NCI-H146 treated with DMSO at 0.1 percent for 48 hours (cell line): Measurements from ENCODE around the gene TKT.
"Not testable (repeated sequence)": the region's sequence is repeated elsewhere in the genome, so short reads cannot be mapped to it uniquely, and the experiment has no call there.

Experiments used
- DNase-seq: peaks from one replicate; lab custom pipeline; 2025; ENCODE audit not compliant: unreplicated experiment; lab: John Stamatoyannopoulos, UW

Gene TKT

GRCh38 chr3:53255775-53256703 is at the start of gene TKT:
Gene TKT (minus strand): TSS chr3:53256022. CDS start chr3:53255942, 80 bp downstream.
- peak; percentile 22 for DNase-seq

- DNase-seq: no peak
These were observed 48.1 kb upstream of the TKT start for GRCh38 chr3:53303957-53304356.

- no peak for DNase-seq
These were observed 47.7 kb upstream of the TKT start for GRCh38 chr3:53303549-53303948.

DNA sequence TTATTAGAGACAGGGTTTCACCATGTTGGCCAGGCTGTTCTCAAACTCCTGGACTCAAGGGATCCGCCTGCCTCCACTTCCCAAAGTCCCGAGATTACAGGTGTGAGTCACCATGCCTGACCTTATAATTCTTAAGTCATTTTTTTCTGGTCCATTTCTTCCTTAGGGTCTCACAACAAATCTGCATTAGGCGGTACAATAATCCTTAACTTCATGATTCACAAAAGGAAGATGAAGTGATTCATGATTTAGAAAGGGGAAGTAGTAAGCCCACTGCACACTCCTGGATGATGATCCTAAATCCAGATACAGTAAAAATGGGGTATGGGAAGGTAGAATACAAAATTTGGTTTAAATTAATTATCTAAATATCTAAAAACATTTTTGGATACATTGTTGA is 45.0 kb upstream of the TKT start:
- no peak for DNase-seq

- peak; percentile 4 for DNase-seq
These were observed 43.8 kb upstream of the TKT start for GRCh38 chr3:53299611-53300023.

- DNase-seq: no peak
These were observed 39.6 kb upstream of the TKT start for GRCh38 chr3:53295410-53295809.

GRCh38 chr3:53293867-53294266 is 38.0 kb upstream of the TKT start:
- DNase-seq: no peak

DNA sequence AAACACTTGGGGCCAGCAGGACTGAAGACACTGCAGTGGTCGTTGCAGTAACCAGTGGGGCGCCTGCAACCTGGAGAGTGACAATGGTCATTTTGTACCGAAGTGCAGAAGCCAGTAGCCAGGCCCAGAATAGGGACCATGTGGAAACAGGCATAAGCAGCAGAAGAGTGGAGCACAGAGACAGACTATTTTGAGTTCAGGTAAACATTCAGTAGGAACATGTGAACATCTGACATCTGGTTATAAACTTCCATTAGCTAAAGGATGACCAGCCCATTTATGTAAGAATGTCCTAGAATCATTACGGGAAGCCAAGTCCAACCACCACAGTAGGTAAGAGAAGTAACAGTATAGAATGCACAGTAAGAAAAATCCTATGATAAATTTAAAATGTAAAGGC is 32.4 kb upstream of the TKT start:
- DNase-seq: no peak

DNA sequence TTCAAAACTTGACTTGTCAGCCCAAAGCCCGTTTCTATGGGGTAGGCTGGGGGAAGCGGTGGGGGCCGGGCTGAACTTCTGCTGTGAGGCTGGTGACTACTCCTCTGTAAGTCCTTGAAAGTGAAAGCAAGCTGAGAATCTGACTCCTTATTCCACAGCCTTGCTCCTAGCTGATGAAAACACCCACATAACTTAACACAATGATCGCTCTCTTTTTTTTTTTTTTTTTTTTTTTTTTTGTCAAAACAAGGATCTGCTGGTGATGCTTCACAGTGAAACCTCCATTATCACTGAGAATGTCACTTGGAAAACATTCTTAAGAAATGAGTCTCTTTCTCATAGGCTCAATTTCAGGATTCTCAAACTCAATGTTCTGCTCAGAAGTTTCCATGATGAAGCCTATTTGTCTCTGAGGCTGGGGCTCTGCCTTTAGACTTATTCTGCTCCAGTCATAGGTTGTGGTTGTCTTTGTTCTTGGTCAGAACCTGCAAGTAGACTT is 31.4 kb upstream of the TKT start:
- no peak for DNase-seq

- no peak for DNase-seq
These were observed 30.9 kb upstream of the TKT start for GRCh38 chr3:53286727-53287126.

- DNase-seq: no peak
These were observed 26.8 kb upstream of the TKT start for GRCh38 chr3:53282581-53282980.

DNA sequence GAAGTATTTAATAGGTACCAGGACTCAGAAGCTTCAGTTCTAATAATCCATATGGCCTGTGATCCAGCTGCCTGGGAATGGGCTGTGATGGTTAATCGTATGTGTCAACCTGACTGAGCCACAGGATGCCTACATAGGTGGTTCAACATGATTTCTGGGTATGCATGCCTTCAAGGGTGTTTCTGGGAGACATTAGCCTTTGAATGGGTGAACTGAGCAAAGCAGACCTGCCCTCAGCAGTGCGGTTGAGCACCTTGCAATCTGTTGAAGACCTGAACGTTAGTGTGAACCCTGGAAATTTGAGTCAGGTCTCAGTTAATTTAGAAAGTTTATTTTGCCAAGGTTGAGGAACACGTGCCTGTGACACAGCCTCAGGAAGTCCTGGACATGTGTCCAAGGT is 22.8 kb upstream of the TKT start:
- no peak for DNase-seq

DNA sequence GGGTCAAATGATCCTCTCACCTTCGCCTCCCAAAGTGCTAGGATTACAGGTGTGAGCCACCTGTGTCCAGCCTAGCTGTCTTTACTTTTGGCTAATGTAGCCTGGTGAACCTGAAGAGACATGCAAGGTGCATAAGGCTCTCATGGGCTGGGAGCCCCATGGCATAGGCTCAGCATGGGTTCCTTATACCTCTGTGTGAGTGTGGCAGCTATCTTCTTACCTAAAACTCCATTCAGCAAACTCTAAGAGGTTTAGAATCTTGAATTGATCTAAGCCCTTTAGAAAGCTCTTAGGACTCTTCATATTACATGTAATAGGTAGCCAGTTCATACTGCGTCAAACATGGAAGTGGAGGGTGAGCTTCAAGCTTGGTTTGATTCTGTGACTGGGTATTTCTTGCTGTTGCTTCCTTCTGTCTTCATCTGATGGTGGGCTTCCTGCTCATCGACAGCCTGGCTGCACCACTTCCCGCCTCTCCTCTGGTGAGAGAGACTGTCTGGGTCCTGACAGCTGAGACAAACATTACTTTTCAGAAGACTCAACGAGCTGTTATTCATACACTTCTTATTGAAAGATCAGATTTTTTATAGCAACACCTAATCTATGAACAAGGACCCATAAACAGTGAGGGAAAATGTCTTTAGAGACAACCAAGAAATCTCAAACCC is 19.2 kb upstream of the TKT start:
- DNase-seq: no peak

- no peak for DNase-seq
These were observed 17.4 kb upstream of the TKT start for GRCh38 chr3:53273146-53273670.

- DNase-seq: peak; percentile 61
These were observed 14.4 kb upstream of the TKT start for GRCh38 chr3:53269888-53270880.

DNA sequence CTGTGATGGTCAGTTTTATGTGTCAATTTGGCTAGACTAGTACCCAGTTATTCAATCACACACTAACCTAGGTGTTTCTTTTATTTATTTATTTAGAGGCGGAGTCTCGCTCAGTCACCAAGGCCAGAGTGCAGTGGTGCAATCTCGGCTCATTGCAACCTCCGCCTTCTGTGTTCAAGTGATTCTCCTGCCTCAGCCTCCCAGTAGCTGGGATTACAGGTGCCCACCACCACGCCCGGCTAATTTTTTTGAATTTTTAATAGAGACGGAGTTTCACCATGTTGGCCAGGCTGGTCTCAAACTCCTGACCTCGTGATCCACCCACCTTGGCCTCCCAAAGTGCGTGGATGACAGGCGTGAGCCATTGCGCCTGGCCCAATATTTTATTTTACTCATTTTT is 13.4 kb upstream of the TKT start:
- DNase-seq: not testable (repeated sequence)

DNA sequence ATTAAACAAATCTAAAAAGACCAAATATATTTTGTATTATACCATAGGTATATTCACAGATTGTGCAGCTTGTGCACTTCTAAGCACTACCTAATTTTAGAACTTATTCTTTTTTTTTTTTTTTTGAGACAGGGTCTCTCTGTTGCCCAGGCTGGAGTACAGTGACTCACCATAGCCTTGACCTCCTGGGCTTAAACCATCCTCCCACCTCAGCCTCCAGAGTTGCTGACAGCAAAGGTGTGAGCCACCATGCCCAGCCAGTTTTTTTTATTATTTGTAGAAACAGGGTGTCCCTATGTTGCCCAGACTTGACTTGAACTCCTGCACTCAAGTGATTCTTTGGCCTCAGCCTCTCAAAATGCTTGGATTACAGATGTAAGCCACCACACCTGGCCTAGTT is 11.9 kb upstream of the TKT start:
- DNase-seq: no peak

DNA sequence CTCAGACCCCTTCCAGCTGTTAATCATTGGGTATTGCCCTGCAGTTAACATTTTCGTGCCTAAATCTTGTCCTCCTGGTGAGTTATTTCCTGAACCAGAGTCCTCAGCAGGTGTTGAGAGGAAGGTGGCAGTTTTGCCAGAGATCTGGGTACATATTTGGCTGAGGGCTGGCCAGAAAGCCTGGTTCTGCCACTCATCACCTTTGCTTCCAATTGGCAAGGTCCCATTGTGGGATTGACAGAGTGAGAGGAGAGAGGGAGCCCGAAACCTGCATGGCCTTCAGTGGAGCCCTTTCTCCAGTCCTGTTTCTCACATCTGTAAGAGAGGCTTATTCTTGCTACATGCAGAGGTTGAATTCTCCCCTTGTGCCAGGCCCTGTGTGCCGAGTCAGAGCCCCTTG is 8.9 kb upstream of the TKT start:
- no peak for DNase-seq

- DNase-seq: no peak
These were observed 8.1 kb upstream of the TKT start for GRCh38 chr3:53263907-53264306.

- no peak for DNase-seq
These were observed 5.9 kb upstream of the TKT start for GRCh38 chr3:53261712-53262111.
